ENCODE results near the gene CNTN6.

DNA sequence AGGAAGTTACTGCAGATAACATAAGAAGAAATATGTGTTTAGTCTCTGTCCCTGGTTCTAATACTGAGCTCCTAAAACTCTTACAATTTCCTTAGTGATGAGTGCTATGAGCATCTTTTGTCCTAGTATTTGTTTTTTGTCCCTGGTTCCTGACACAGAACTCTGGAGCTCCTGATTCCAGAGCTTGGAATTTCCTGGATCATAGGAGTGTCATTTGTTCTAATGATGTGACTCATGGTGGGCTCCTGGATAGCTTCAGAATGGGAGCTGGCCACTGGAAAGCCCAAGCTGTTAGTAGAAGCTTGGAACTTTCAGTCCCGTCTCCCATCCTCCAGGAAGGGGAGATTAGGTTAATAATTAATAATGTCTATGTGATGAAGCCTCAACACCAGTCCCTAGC lies 98.2 kb downstream of the CNTN6 start:
- TF ChIP-seq POLR2A (IDR thresholded peaks at IDR 0.05): no peak
- TF ChIP-seq, protein P1, sequence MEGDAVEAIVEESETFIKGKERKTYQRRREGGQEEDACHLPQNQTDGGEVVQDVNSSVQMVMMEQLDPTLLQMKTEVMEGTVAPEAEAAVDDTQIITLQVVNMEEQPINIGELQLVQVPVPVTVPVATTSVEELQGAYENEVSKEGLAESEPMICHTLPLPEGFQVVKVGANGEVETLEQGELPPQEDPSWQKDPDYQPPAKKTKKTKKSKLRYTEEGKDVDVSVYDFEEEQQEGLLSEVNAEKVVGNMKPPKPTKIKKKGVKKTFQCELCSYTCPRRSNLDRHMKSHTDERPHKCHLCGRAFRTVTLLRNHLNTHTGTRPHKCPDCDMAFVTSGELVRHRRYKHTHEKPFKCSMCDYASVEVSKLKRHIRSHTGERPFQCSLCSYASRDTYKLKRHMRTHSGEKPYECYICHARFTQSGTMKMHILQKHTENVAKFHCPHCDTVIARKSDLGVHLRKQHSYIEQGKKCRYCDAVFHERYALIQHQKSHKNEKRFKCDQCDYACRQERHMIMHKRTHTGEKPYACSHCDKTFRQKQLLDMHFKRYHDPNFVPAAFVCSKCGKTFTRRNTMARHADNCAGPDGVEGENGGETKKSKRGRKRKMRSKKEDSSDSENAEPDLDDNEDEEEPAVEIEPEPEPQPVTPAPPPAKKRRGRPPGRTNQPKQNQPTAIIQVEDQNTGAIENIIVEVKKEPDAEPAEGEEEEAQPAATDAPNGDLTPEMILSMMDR (IDR thresholded peaks at IDR 0.05): no peak
